Retinal pigment epithelial cell (primary cell): ENCODE results near the gene DISP3.

Experiments used
- DNase-seq: peaks from one replicate; pipeline ENCODE4 v3.0.0-alpha.2; 2010; ENCODE audit warnings: low read depth
- H3K4me3 ChIP-seq: 2 replicates; pipeline ENCODE4 v1.5.1; 2011; ENCODE audit warnings: mild to moderate bottlenecking, low read length, control low read depth, moderate library complexity
- CTCF ChIP-seq: conservative IDR thresholded peaks from 2 replicates; pipeline ENCODE4 v1.5.1; 2011; ENCODE audit warnings: low read depth, low read length, control low read depth, inconsistent platforms

DISP3 gene

DNA sequence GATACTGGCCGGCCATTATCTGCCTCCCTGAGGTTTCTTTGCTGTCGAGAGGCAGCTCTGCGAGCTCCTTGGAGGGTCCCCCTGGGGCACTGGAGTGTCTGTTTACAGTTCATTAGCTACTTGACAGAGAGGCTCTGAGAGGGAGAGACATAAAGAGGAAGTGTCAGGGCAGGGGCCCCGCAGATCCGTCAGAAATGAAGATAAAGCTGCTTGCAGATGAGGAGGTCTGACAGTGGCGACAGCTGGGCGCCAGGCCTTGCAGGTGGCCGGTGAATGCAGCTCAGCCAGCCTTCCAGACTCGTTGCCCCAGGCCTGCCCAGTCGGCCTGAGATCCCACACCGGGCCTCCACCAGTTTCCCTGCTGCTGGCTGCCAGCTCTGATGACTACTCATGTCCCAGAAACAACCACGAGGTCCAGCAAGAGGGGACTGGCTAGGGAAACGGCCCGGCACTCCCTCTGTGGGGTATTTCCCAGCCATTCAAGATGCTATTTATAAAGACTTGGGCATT is 84.7 kb downstream of the DISP3 start:
- H3K4me3 ChIP-seq: no peak overlapping the region
- DNase-seq: no peak
- no peak for TF ChIP-seq CTCF

- TF ChIP-seq CTCF: no peak
- H3K4me3 ChIP-seq: no peak overlapping the region
- no peak for DNase-seq
Observed at GRCh38 chr1:11564237-11564636, 85.3 kb downstream of the DISP3 start.

DNA sequence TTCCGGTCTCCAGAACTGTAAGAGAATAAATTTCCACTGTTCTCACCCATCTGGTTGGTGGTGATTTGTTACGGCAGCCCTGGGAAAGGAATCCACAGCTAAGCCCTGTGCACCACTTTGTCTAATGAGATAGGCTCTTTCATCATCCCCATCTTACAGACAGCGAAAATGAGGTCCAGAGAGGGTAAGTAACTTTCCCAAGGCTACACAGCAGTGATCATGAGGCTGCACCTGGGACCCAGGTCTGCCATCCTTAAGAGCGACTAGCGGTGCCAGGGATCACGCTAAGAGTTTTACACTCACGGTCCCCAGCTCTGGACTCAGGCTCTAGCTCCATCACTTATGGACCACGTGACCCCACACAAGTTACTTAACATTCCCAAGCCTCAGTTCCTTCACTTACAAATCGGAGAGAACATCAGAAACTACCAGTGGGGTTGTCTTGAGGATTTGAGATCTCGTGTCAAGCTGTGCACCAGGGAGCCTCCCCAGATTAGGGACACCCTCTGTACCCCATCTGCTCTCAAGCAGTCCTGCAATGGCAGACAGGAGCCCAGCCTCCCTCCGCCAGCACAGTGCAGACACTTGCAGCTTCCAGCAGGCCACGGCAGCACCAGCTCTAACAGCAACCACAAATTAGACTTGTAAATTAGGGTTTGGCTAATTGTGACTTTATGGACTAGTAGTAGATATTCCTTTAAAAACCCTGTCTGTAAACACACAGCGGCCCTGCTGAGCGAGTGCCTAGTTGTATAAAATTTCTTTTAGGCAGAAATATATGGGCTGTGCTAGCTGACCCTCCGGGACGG is 87.3 kb downstream of the DISP3 start:
- H3K4me3 ChIP-seq: no peak overlapping the region
- no peak for TF ChIP-seq CTCF
- no peak for DNase-seq

DNA sequence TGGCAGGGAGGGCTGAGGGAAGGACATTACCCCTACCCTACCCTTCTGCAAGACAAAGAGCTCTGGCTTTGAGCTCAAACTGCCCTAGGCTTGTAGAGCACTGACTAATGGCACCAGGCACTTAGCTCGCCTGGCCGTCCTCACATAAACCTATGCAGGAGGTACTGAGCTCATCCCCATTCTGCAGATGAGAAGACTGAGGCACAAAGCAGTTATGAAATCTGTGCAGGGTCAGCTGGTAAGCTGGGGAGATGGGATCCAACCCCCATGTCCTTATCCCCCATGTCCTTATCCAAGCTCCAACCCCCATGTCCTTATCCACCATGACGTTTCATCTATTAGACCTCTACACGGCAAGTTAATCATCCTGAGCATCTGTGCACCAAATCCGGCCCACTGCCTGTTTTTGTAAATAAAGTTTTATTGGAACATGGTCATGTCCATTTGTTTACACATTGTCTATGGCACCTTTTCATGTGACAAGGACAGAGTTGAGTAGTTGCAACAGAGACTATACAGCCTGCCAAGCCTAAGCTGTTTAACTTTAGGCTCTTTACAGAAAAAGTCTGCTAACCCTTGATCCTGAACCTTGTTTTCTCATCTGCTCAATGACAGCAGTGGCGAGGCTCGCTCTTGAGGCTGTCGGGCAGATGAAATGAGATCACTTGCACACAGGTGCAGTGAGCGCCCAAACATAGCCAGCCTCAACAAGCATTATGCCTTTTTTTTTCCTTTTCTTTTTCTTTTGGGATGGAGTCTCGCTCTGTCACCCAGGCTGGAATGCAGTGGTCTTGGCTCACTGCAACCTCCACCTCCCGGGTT is 88.5 kb downstream of the DISP3 start:
- no peak overlapping the region for H3K4me3 ChIP-seq
- no peak for TF ChIP-seq CTCF
- no peak for DNase-seq

- no peak for TF ChIP-seq CTCF
- DNase-seq: no peak
Observed at GRCh38 chr1:11568687-11569086, 89.7 kb downstream of the DISP3 start.

GRCh38 chr1:11569551-11569950 is 90.6 kb downstream of the DISP3 start:
- no peak for TF ChIP-seq CTCF
- DNase-seq: no peak

More at GRCh38 chr1:11568687-11569086, 89.7 kb downstream of the DISP3 start:
- H3K4me3 ChIP-seq: no peak overlapping the region

More at GRCh38 chr1:11569551-11569950, 90.6 kb downstream of the DISP3 start:
- H3K4me3 ChIP-seq: no peak overlapping the region
